Astrocyte (in vitro differentiated cells and primary cell): ENCODE results near the gene HYAL1.

Source experiments
- CTCF ChIP-seq: IDR thresholded peaks from 2 replicates; pipeline ENCODE4 v1.5.1; 2011; ENCODE audit warnings: low read depth, mild to moderate bottlenecking, inconsistent platforms, low read length, moderate library complexity; ENCODE audit not compliant: insufficient read depth
- EZH2 ChIP-seq: IDR thresholded peaks from 2 replicates; pipeline ENCODE4 v1.6.1; 2012; ENCODE audit warnings: mild to moderate bottlenecking, low read length, inconsistent platforms; ENCODE audit not compliant: insufficient read depth

GRCh38 chr3:50325113-50325480 lies 21.7 kb upstream of the HYAL1 start:
- no peak for TF ChIP-seq CTCF
- no peak for TF ChIP-seq EZH2
